Mesendoderm (in vitro differentiated cells): ENCODE data around the gene PER1.

Source experiments
- DNase-seq: peaks from one replicate; pipeline ENCODE4 v3.0.0; 2013
- H2AK5ac ChIP-seq: 2 replicates; pipeline ENCODE4 v1.6.1; 2013; ENCODE audit warnings: low read length, inconsistent platforms
- H2BK120ac ChIP-seq: 2 replicates; pipeline ENCODE4 v1.6.1; 2013; ENCODE audit warnings: low read depth, mild to moderate bottlenecking, low read length, moderate library complexity, mixed read lengths
- H2BK15ac ChIP-seq: replicated peaks from 2 replicates; pipeline ENCODE4 v1.6.1; 2013; ENCODE audit warnings: low read depth, mild to moderate bottlenecking, moderate library complexity
- H2BK5ac ChIP-seq: 2 replicates; pipeline ENCODE4 v1.6.1; 2013; ENCODE audit warnings: low read length, inconsistent platforms
- H3K18ac ChIP-seq: 2 replicates; pipeline ENCODE4 v1.6.1; 2013; ENCODE audit warnings: mild to moderate bottlenecking, low read length, mixed read lengths
- H3K23ac ChIP-seq: one replicate; pipeline ENCODE4 v1.6.1; 2013; ENCODE audit warnings: low read length
- H3K27ac ChIP-seq: 2 replicates; pipeline ENCODE4 v1.5.1; 2013; ENCODE audit warnings: low read depth, mild to moderate bottlenecking, inconsistent platforms, low read length, moderate library complexity
- H3K27me3 ChIP-seq: 2 replicates; pipeline ENCODE4 v1.6.1; 2013; ENCODE audit warnings: low read length, control low read depth, mild to moderate bottlenecking, inconsistent platforms; ENCODE audit not compliant: insufficient read depth, poor library complexity
- H3K36me3 ChIP-seq: 2 replicates; pipeline ENCODE4 v1.6.1; 2013; ENCODE audit warnings: low read length, inconsistent platforms; ENCODE audit not compliant: control insufficient read depth, insufficient read depth
- H3K4ac ChIP-seq: one replicate; pipeline ENCODE4 v1.6.1; 2013; ENCODE audit warnings: low read depth, mild to moderate bottlenecking, low read length, moderate library complexity
- H3K4me1 ChIP-seq: 2 replicates; pipeline ENCODE4 v1.6.1; 2013; ENCODE audit warnings: low read depth, low read length, inconsistent platforms; ENCODE audit not compliant: control insufficient read depth
- H3K4me2 ChIP-seq: 2 replicates; pipeline ENCODE4 v1.6.1; 2013; ENCODE audit warnings: low read length
- H3K4me3 ChIP-seq: 2 replicates; pipeline ENCODE4 v1.5.1; 2013; ENCODE audit warnings: mild to moderate bottlenecking, low read length
- H3K56ac ChIP-seq: one replicate; pipeline ENCODE4 v1.6.1; 2013; ENCODE audit warnings: low read length
- H3K79me1 ChIP-seq: 2 replicates; pipeline ENCODE4 v1.6.1; 2013; ENCODE audit warnings: low read length, inconsistent platforms
- H3K79me2 ChIP-seq: 2 replicates; pipeline ENCODE4 v1.6.1; 2013; ENCODE audit warnings: mild to moderate bottlenecking, low read length; ENCODE audit not compliant: control insufficient read depth, insufficient read depth
- H3K9ac ChIP-seq: 2 replicates; pipeline ENCODE4 v1.6.1; 2013; ENCODE audit warnings: low read length, inconsistent platforms
- H4K5ac ChIP-seq: one replicate; pipeline ENCODE4 v1.6.1; 2013; ENCODE audit warnings: low read length
- H4K8ac ChIP-seq: one replicate; pipeline ENCODE4 v1.6.1; 2013; ENCODE audit warnings: low read depth, mild to moderate bottlenecking, control low read depth, low read length, moderate library complexity
- WGBS: extraction: QIAGEN DNeasy Blood & Tissue Kit; methylation state at CpG from one replicate; pipeline ENCODE4 v1.1.7; 2013; ENCODE audit warnings: low lambda C conversion rate, missing lambda C conversion rate; ENCODE audit not compliant: insufficient coverage; ENCODE audit errors: extremely low coverage; 5-methylcytosine and 5-hydroxymethylcytosine counted together

The PER1 gene

DNA sequence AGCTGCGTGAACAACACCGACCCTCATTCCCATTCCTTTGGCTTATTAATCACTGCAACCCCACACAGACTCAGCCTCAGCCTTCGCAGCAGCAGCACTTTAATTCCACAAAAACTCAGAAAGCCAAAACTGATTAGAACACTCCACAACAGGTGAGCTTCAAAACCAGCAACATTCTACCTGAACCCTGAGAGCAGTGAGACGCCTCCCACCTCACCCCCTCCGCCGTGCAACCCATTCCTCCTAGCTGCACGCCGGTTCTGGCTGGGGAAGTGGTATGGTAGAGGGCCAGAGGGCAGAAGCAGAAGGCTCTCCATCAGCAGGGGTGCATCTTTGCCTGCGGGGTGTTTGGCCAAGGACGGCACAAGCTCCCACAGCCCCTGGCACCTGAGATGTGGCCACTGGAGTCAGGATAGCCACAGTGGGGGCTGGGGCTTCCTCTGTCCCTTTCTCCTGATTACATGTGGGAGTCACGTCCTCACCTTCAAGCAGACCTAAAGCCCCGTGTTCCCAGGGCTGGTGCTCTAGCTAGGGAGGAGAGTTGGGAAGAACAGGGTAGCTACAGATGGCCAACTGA lies 36.1 kb upstream of the PER1 start:
- DNase-seq: no peak
- Histone ChIP-seq H2BK5ac (no peak overlapping the region), H3K4me2 (peak overlapping the region; percentile 96), H3K79me2 (no peaks in the 10 kb centered on the region), H3K36me3 (no peaks in the 10 kb centered on the region), H3K23ac (peak overlapping the region; percentile 76), H2BK15ac (no peak overlapping the region), H3K79me1 (peaks cover 4% of the 10 kb centered on the region), H3K27me3 (no peaks in the 10 kb centered on the region), H2BK120ac (no peak overlapping the region), H3K9ac (peak overlapping the region; percentile 87), H3K4me1 (peaks cover 12% of the 10 kb centered on the region), H4K8ac (no peak overlapping the region), H3K27ac (no peak overlapping the region), H2AK5ac (no peak overlapping the region), H4K5ac (no peak overlapping the region), H3K4ac (no peak overlapping the region), H3K18ac (no peak overlapping the region), H3K4me3 (no peak overlapping the region), H3K56ac (peak overlapping the region; percentile 92)
- no CpG with 5 or more reads among the region's 12 CpGs for WGBS

DNA sequence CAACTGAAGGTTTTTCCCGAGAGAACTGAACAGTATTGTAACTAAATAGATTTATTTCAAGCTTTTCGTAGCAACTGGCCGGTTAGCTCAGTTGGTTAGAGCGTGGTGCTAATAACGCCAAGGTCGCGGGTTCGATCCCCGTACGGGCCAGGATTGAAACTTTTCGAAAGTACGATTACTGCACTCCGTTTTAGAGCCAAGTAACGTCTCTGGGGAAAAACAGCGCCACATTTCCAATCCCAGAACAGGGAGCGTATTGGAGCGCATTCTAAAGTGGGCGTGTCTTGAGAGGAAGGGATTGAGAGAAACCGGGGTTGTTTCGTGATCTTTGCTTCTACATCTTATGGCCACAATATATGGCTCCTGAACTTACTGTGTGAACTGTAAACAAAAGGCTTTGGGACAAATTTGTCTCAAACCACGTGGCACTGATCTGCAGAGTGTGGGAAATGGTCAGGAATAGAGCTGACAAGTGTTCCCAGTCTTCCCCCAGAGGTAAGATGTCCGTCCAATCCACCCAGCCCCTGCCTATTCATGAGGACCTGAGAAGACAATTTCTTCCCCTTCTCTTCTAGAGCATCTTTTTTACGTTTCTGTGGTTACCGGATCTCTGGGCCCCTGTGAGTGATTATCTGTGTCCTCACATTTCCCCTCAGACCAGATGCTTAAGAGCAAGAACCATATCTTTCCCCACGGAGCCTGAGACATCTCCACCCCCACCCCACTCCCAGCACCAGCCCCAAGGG lies 35.5 kb upstream of the PER1 start:
- H3K27ac ChIP-seq: no peak overlapping the region
- H3K4me2 ChIP-seq: peak overlapping the region; percentile 93
- DNase-seq: peak; percentile 100
- H3K56ac ChIP-seq: peak overlapping the region; percentile 92
- no peak overlapping the region for H4K8ac ChIP-seq
- H2BK120ac ChIP-seq: no peak overlapping the region
- no peak overlapping the region for H2AK5ac ChIP-seq
- H2BK5ac ChIP-seq: no peak overlapping the region
- no CpG with 5 or more reads among the region's 25 CpGs for WGBS
- H3K9ac ChIP-seq: peak overlapping the region; percentile 87
- H3K4me1 ChIP-seq: peaks cover 12% of the 10 kb centered on the region
- no peaks in the 10 kb centered on the region for H3K79me2 ChIP-seq
- H2BK15ac ChIP-seq: no peak overlapping the region
- H3K23ac ChIP-seq: no peak overlapping the region
- peak overlapping the region; percentile 36 for H4K5ac ChIP-seq
- peak overlapping the region; percentile 72 for H3K4me3 ChIP-seq
- H3K4ac ChIP-seq: no peak overlapping the region
- H3K36me3 ChIP-seq: no peaks in the 10 kb centered on the region
- peaks cover 4% of the 10 kb centered on the region for H3K79me1 ChIP-seq
- no peaks in the 10 kb centered on the region for H3K27me3 ChIP-seq
- H3K18ac ChIP-seq: no peak overlapping the region

GRCh38 chr17:8186787-8187516 lies 34.7 kb upstream of the PER1 start:
- WGBS: no CpG with 5 or more reads among the region's 32 CpGs
- no peak overlapping the region for H2BK5ac ChIP-seq

GRCh38 chr17:8186446-8186786 lies 34.2 kb upstream of the PER1 start:
- no peak overlapping the region for H3K23ac ChIP-seq
- peak overlapping the region; percentile 82 for H3K9ac ChIP-seq
- no peaks in the 10 kb centered on the region for H3K79me2 ChIP-seq
- H3K4me2 ChIP-seq: peak overlapping the region; percentile 49
- no peak overlapping the region for H2BK120ac ChIP-seq
- no peak overlapping the region for H3K4ac ChIP-seq
- no peaks in the 10 kb centered on the region for H3K27me3 ChIP-seq
- peaks cover 9% of the 10 kb centered on the region for H3K4me1 ChIP-seq
- H4K5ac ChIP-seq: no peak overlapping the region
- H3K56ac ChIP-seq: peak overlapping the region; percentile 81
- WGBS: no CpG with 5 or more reads among the region's 23 CpGs
- H2BK5ac ChIP-seq: no peak overlapping the region
- no peak overlapping the region for H4K8ac ChIP-seq
- no peak overlapping the region for H2BK15ac ChIP-seq
- no peak overlapping the region for H2AK5ac ChIP-seq
- H3K18ac ChIP-seq: no peak overlapping the region
- H3K27ac ChIP-seq: no peak overlapping the region
- H3K36me3 ChIP-seq: no peaks in the 10 kb centered on the region
- peak overlapping the region; percentile 93 for H3K4me3 ChIP-seq
- peaks cover 4% of the 10 kb centered on the region for H3K79me1 ChIP-seq
- no peak for DNase-seq

More at GRCh38 chr17:8186787-8187516, 34.7 kb upstream of the PER1 start:
- no peak overlapping the region for H3K27ac ChIP-seq
- no peak overlapping the region for H4K5ac ChIP-seq
- H2BK15ac ChIP-seq: no peak overlapping the region
- no peaks in the 10 kb centered on the region for H3K79me2 ChIP-seq
- H3K4me3 ChIP-seq: peak overlapping the region; percentile 93
- no peak overlapping the region for H4K8ac ChIP-seq
- H3K36me3 ChIP-seq: no peaks in the 10 kb centered on the region
- H3K4me1 ChIP-seq: peaks cover 10% of the 10 kb centered on the region
- peaks cover 4% of the 10 kb centered on the region for H3K79me1 ChIP-seq
- no peak overlapping the region for H3K4ac ChIP-seq
- no peak overlapping the region for H3K23ac ChIP-seq
- no peak overlapping the region for H2BK120ac ChIP-seq
- H3K18ac ChIP-seq: no peak overlapping the region
- peak overlapping the region; percentile 81 for H3K56ac ChIP-seq
- no peak overlapping the region for H2AK5ac ChIP-seq
- H3K4me2 ChIP-seq: peak overlapping the region; percentile 93
- DNase-seq: peak; percentile 98
- H3K27me3 ChIP-seq: no peaks in the 10 kb centered on the region
- peak overlapping the region; percentile 82 for H3K9ac ChIP-seq

GRCh38 chr17:8185582-8186445 lies 33.6 kb upstream of the PER1 start:
- no peaks in the 10 kb centered on the region for H3K27me3 ChIP-seq
- H2AK5ac ChIP-seq: no peak overlapping the region
- H3K4ac ChIP-seq: no peak overlapping the region
- H3K79me1 ChIP-seq: peaks cover 4% of the 10 kb centered on the region
- H3K4me1 ChIP-seq: peaks cover 9% of the 10 kb centered on the region
- H3K56ac ChIP-seq: peak overlapping the region; percentile 83
- H3K36me3 ChIP-seq: no peaks in the 10 kb centered on the region
- no peak overlapping the region for H2BK120ac ChIP-seq
- WGBS: no CpG with 5 or more reads among the region's 44 CpGs
- H4K5ac ChIP-seq: no peak overlapping the region
- H3K23ac ChIP-seq: no peak overlapping the region
- peak overlapping the region; percentile 93 for H3K4me3 ChIP-seq
- no peak overlapping the region for H3K27ac ChIP-seq
- H3K9ac ChIP-seq: peak overlapping the region; percentile 82
- no peak overlapping the region for H2BK15ac ChIP-seq
- H3K79me2 ChIP-seq: no peaks in the 10 kb centered on the region
- H4K8ac ChIP-seq: no peak overlapping the region
- no peak overlapping the region for H3K18ac ChIP-seq
- no peak overlapping the region for H2BK5ac ChIP-seq
- peak overlapping the region; percentile 87 for H3K4me2 ChIP-seq
- peak; percentile 82 for DNase-seq
